Fibroblast of skin of right quadriceps (primary cell): ENCODE results near the gene PKNOX2.

Experiments used
- DNase-seq: peaks from one replicate; pipeline ENCODE4 v3.0.0-alpha.2; 2013

Gene PKNOX2, protein sequence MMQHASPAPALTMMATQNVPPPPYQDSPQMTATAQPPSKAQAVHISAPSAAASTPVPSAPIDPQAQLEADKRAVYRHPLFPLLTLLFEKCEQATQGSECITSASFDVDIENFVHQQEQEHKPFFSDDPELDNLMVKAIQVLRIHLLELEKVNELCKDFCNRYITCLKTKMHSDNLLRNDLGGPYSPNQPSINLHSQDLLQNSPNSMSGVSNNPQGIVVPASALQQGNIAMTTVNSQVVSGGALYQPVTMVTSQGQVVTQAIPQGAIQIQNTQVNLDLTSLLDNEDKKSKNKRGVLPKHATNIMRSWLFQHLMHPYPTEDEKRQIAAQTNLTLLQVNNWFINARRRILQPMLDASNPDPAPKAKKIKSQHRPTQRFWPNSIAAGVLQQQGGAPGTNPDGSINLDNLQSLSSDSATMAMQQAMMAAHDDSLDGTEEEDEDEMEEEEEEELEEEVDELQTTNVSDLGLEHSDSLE

DNA sequence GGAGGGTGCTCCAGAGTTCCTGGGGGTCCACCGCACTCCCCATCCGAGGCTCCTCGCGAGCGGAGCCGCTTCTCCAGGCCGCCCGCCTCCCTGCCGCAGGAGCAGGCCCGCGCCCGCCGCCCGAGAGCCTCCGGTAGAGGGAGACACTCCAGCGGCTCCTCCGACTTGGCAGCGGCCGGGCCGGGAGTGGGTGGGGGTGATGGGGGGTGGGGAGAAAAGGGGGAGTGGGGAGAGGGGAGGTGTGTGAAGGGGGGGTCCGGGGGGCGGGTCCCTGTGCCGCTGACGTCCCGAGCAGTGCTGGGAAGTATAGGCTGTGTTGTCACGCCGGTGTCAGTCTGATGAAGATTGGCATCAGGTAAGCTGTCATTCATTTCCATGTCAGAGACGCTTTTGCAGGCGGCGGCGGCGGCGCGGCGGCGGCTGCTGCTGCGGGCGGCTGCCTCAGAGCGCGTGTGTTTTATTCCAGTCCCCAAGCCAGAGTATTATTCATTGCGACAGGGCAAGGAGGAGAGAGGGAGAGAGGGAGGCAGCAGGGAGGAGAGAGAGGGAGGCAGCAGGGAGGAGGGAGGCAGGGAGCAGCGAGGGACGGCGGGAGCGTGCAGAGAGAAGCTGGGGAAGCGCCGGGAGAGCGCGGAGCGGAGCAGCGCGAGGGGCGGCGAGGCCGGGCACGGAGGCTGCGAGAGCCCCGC lies at the start of gene PKNOX2:
Gene PKNOX2 (plus strand): TSS at position 330 of the 689 bp plus-strand sequence. CDS start 186,555 bp downstream, outside the sequence.
- DNase-seq: peak; percentile 53

DNA sequence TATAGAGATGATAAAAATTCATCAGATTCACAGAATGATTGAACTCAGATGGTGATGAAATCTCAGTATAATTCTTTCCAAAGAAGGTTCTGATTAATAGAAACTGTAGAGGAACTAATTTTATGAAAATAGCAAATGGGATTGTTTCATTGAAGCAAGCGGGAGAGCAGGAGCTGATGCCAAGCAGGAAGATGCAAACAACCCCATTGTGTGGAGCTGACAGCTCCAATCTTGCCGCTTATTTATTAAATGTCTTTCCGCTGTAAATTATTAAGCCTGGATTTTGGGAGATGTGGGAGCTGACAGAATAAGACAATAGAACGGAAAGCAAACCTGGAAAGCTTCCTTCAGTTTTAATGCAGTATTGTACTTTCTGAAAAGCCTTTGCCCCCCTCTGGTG lies 47.1 kb upstream of the PKNOX2 start:
- DNase-seq: no peak

DNA sequence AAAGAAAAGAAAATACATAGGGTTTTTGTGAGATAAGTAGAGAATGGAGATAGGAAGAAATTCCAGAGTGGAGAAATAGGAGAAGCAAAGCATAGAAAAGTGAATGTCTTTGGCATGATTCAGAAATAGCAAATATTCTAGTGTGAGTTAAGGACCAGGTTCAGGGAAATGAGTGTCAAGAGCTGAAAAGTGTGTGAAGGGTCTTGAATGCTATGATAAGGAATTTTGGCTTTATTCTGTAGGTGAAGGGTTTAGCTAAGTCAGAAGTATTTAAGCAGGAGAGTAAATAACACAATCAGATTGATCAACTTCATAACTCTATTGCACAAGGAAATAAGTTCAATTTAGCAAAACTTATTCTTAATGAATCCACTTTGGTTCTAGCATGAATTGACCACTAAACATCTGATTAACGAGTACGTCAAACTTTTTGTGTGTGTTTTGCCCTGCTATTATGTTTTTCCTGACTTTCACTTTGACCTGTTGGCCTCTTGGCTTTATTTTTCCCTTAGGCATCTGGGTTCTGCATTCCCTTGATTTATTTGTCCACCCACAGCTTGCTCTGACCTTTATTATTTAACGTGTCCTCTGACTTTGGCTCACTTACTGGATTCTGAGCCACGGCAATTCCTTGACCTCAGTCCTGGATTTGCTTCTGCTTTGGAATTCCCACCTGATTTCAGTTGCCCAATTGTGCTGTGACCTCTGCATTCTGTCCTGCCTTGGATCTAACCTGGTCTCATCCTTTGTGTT lies 41.2 kb upstream of the PKNOX2 start:
- no peak for DNase-seq

DNA sequence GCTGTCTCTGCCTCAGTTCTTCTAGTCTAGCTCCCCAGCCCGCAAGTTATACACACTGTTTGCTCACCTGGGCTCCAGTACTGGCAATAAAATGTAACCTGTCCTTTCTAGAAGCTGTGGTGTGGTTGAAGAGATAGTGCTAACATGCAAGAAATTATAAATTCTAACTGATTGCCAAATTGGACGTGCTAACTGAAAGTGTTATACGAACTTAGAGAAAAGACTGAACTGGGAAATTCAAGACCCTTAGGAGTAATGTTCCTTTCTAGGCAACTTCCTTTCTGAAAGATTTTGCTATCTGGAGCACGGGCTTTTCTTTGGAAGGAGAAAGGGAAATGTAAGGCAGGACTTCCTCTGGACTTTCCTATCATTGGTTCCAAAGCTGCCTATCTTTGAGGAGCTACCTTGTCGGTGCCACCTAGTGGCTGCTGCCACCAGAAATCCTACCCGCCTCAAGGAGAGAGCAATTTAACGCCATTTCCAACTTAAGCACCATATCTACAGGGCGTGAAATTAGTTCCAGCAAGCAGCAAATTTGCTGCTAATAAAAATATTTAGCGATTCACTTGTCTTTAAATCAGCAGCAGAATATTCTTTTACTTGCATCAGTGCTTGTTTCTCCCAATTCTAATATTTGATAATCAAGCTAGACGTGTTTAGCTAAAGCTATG lies 40.5 kb upstream of the PKNOX2 start:
- DNase-seq: peak; percentile 39

DNA sequence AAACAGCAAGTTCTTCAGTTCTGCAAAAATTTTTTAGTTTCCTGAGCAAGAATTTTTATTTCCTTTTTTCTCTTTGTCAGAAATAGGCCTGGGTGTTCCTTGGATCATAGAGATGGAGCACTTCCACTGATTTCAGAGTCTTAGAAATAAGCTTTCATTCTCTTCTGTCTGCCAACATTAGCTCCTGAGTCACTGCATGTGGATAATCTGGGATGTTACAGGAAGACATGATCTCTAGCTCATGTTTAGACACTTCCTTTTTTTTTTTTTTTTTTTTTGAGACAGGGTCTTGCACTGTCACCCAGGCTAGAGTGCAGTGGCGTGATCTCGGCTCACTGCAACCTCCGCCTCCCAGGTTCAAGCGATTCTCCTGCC lies 39.9 kb upstream of the PKNOX2 start:
- no peak for DNase-seq

DNA sequence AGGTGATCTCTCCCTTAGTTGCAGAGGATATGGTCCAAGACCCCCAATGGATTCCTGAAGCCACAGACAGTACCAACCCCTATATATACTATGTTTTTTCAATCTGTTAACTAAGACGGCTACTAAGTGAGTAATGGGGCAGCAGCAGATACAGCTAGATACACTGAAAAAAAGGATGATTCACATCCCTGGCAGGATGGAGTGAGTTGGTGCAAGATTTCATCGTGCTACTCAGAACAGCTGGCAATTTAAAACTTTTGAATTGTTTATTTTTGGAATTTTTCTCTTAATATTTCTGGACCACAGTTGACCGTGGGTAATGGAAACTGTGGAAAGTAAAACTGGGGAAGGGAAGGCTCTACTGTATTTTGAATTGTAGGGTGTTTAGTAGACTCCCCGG lies 36.1 kb upstream of the PKNOX2 start:
- DNase-seq: peak; percentile 68

DNA sequence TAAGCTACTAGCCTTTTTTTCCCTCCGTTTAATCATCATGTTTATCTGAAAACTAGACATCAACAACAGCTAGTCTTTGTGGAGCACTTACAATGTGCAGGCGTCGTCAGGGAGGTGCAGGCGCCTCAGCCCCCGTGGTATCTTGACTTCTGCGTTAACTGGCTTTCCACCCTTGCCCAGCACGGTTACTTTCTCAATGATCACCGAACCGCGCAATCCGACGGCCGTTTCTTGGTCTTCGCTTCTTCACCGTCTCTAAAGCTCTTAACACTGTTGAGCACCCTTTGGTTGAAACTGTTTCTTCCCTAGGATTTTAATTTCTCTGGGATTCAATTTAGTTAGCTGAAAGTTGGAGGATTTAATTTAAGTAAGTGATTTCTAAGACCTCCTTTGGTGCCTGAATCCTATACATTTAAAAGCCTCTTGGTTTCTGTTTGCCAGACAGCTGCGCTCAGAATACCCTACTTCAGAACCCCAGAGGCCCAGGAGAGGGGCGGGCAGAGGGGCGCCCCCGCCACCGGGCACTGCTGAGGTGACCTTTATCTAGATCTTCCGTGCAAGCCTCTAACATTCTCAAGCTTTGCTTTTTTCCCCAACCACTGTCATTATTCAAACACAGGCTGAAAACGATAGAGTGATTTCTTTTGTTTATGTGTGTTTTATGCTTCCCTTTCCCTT lies 35.1 kb upstream of the PKNOX2 start:
- no peak for DNase-seq

DNA sequence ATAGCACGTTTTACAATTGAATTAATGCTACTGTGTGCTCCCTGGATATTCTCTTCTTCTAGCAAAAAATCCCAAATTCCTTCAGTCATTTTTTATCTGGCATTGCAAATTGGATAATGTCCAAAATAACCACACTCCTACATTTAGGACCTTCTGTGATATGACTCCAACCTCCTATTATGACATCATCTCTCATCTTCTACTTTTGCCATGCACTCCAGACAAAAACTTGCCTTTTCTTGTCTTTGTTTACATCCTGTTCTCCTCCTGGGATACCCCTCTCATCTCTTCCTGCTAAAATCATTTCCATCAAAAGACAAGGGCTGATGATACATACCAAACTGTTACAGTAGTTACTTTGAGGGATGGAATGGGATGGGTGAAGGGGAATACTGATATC lies 32.5 kb upstream of the PKNOX2 start:
- no peak for DNase-seq

DNA sequence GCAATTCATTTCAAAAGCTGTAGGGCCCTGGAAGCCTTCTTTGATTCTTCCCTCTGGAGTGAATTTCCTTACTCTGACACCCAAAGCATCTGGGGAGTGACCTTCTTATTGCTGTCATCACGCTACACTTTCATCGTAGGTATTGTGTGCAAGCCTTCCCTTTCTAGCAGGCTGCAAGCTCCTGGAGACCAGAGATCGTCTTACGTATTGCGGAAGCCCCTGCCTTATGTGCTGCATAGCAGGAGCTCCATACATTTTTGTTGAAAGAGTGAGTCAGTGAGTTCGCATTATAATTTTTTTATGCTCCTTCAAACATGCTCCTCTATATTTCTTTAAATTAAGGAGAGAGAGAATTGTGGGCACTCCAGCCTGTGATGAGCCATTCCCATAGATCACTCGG lies 32.0 kb upstream of the PKNOX2 start:
- peak; percentile 58 for DNase-seq

DNA sequence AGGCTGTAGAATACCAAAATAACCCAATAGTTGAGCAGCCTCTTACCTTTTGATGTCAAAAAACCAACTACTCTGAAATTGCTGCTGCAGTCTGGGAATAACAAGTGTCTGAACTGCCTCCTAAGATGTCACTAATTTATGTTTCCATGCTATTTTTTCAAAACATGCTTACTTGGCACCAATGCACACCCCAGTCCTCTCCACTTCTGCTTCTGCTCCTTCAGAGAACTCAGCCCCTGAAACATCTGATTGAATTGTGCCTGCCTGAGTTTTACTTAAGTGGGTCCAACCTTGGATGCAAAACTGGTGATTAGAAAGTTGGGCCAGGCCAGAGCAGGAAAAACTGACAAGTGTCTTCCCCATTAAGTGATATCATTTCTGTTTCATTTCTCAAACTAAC lies 28.6 kb upstream of the PKNOX2 start:
- DNase-seq: no peak

DNA sequence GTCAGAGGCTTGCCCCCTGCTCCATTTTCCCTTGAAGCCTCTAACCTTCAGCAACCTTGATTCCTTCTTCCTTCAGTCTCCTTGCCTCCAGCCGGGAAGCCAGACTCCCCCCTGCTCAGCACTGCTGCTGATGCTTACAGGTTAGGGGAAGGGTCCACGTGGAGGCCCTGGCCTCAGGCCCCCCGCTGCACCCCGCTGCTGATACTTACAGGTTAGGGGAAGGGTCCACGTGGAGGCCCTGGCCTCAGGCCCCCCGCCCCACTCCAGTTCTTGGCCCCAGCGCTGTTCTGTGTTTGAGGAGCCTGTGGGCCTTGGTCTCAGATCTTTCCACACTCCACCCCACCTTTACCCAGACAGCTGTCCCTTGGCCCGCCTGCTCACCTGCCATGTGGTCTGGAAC lies 25.6 kb upstream of the PKNOX2 start:
- no peak for DNase-seq

DNA sequence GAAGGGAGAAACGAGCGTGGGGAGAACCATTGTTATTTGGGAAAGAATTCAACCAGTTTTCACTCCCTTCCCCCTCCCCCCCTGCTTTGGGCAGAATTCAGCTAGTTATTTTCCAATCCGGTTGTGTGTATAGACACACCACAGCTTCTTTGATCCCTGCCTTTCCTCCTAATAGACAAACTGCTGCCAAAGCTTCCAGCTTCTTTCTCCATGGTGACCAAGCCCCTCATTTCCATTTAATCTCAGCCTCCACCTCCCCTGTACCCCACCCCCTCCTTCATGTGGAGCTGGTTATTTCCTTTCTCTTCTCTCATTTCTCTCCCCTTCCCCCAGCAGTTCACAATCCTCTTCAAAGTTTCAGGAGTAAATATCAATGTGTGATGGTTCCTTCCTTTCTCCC lies 24.8 kb upstream of the PKNOX2 start:
- no peak for DNase-seq

DNA sequence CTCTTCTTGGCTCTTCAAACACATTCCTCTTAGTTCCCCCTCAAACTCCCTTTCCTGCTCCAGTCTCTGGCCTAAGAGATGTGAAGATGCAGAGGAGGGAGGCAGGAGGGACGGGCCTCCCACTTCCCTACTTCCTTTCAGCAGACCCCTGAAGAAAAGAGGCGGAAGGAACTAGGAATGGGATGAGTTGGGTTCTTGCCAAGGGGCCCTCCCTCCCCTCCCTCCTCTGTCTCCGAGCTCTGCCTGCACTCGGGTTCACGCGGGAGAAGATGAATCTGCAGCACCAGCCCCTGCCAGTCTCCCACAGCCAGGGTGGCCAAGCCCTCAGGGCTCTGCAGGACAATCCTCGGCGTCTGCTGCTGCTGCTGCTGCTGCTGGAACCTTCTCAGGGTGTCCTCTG lies 24.3 kb upstream of the PKNOX2 start:
- no peak for DNase-seq

DNA sequence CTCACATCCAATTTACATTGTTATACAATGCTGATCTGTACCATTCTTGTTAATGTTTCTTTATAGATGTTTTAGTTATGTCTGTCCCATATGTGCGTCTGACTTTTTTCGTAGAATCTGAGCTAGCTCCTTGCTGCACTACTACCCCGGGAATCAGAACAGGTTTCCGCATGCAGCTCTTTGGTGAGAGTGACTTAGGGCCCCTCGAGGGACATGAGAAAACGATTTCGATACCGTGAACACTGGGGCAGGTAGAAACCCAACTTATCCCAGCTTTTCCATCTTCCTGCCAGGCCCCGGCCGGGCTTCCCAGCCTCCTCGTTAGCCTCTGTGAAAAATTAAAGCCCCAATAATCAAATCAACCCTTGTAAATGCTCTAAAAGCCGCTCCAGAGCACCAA lies 23.4 kb upstream of the PKNOX2 start:
- no peak for DNase-seq

DNA sequence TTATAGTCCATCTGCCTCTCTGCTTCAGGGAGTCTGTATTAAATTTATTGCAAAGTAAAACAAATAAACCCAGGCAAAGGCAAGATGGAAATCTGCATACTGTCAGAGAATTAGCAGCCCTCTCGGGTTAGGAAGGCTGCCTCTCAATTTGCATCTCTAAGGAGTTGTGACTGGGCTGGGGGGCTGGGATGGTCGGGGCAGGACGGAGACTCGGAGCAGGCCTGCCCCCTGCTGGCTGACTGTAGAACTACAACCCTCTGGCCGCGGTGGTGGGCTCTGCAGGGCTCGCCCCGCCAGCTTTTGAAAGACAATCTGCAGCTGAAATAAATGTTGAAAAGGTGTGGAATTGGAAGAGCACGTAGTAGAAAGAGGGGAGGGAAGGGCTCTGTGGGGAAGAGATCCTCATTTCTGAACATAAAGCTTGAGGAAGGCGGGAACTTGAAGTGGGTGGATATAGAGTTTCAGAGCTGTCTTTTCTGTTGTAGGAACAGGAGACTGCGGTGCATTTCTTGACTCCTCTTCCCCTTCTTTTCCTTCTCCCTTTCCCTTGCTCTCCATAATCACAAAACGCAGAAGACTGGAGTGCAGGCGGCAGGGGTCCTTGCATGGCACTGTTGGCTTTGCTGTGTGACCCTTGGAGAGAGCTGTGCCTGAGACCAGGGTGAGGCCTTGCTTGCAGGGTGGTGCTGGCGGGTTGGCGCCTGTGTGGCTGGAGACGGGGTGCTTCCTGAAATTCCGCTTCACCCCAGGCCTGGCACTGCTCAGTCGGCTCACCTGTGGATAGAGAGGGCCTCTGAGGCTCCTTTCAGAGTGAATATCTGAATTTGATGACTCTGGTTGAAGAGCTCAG lies 22.6 kb upstream of the PKNOX2 start:
- DNase-seq: peak; percentile 28

DNA sequence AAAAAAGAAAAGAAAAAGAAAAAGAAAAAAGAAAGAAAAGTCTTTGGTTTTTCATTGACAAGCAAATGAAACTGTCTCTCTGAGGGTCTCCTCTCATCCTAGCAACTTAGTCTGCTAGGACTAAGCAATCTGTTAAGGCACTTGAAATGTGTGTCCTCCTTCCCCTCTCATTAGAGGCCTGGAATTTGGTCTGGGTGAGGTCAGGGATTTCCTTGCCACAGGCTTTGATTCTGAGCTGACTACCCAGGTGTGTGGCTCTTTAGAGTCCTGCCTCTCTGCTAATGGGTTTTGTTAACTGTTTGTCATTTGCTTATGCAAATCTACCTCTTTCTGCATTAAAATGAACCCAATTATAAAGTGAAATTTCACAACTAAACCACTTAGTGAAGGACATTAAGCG lies 18.3 kb upstream of the PKNOX2 start:
- no peak for DNase-seq

DNA sequence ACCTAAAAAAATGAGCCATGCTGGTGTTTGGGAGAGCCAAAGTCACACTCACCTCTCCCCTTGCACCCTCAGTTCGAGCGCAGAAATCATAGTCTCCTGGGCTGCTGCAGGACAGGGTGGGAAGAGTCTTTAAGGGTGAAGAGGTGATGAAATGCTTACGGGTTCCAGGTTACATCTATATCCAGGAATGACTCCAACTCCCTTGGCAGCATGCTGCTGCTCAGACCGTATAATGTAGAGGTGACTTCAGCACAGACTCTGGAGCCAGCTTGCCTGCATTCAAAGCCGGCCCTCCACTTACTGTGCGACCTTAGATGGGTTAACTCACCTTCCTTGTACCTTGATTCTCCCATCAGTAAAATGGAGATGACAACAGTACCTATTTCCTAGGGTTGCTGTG lies 17.3 kb upstream of the PKNOX2 start:
- no peak for DNase-seq

DNA sequence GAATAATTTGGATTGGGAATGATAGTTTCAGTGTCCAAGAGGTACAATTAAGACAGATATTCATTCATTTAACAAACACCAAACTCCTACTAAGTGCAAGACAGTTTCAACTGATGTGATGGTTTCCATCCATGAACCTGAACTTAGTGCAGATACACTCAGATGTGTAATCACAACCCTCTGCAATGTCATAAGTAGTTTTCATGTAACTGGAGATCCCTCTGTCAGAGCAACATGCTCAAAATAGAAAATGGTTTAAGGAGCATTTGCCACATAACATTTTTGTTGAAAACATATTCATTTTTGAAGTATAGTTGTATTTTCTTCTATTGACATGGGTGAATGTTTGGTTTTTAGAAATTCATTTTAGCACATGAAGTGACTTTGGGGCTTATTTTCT lies 16.5 kb upstream of the PKNOX2 start:
- DNase-seq: no peak

DNA sequence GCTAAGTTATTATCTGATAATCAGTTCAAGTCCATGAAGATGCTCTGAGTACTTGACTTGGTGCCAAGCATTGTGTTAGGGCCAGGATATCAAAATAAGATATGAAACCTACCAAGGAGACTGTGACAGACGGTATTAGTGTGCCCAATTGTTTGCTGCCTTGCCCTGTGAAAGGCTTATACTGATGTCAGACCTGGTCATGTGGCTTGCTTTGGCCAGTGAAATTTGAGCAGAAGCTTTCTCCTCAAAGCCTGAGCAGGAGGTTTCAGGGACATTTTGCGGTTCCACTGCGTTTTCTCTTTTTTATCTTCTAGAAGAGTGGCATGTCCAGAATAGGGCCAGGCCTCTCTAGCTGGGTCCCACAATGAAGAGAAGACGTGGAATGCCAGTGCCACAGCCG lies 15.8 kb upstream of the PKNOX2 start:
- no peak for DNase-seq

DNA sequence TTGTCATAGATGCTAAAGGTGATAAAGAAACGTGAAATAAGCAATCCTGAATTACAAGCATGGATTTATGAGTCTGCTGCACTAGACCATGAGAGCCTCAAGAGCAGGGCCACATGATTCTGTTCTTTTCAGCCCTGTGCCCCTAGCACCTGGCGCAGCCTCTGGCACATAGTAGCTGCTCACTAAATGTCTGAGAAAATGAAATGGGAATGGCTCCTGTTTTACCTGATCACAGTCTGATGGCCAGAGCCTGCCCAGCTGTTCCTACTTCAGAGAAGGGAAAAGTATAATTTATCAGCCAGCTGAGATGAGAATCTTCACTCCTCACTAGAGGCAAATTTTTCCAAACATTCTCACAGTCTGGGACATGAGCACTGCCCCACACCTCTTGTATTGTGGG lies 10.7 kb upstream of the PKNOX2 start:
- DNase-seq: no peak

DNA sequence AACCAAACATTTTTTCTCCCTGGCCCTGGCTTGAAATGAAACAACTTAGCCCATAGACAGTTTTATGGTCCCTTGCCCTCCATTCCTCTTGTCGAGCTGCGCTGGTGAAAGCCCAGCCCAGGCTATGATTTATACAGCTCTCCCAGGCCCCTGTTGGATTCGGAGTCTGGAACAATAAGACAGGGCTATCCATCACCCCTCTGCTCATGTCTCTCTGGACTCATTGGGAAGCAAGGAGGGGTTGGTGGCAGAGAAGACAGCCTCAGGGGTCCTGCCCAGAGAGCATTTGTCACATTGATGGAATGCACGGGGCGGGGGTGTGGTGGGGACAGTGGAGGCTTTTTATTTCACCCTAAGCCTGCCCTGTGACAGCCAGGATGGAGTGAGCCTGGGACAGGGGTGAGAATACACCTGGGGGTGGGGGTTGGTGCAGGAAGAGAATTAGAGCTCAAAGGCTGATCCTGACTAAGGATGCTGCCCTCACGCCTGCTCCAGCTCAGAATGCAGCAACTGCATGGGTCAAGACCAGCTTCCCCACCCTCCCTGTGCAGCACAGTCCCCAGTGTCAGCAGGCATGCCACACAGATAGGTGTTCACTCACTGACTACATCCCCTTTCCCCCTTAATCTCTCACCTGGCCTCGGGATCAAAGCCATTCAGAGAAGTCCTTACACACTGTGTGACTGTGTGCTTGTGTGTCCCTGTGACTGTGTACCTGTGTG lies 10.0 kb upstream of the PKNOX2 start:
- DNase-seq: no peak
